GM12865 (cell line): ENCODE measurements around the gene E2F1.

ENCODE experiments used
- DNase-seq: peaks from one replicate; pipeline ENCODE4 v3.0.0; 2010; ENCODE audit warnings: low read depth
- H3K4me3 ChIP-seq: 2 replicates; pipeline ENCODE4 v1.5.1; 2011; ENCODE audit warnings: mild to moderate bottlenecking, low read depth, low read length, control low read depth
- CTCF ChIP-seq: IDR thresholded peaks from 2 replicates; pipeline ENCODE4 v1.5.1; 2011; ENCODE audit warnings: low read length, control low read depth, low read depth, inconsistent platforms; ENCODE audit not compliant: insufficient read depth; ENCODE audit errors: missing control alignments

Gene E2F1

GRCh38 chr20:33655164-33655563 lies 31.0 kb downstream of the E2F1 start:
- no peak overlapping the region for H3K4me3 ChIP-seq
- DNase-seq, result no peak
- no peak for TF ChIP-seq CTCF

GRCh38 chr20:33654680-33655161 lies 31.5 kb downstream of the E2F1 start:
- TF ChIP-seq CTCF, result no peak
- H3K4me3 ChIP-seq, result no peak overlapping the region
- DNase-seq, result no peak

GRCh38 chr20:33653900-33654596 lies 32.1 kb downstream of the E2F1 start:
- TF ChIP-seq CTCF, result no peak

GRCh38 chr20:33653218-33653899 lies 32.8 kb downstream of the E2F1 start:
- no peak overlapping the region for H3K4me3 ChIP-seq
- DNase-seq, result peak; percentile 78
- TF ChIP-seq CTCF, result peak; percentile 83

More at GRCh38 chr20:33653900-33654596, 32.1 kb downstream of the E2F1 start:
- no peak for DNase-seq
- no peak overlapping the region for H3K4me3 ChIP-seq

- no peak overlapping the region for H3K4me3 ChIP-seq
- no peak for DNase-seq
- TF ChIP-seq CTCF, result no peak
These were observed 34.6 kb downstream of the E2F1 start for GRCh38 chr20:33651562-33652048.

GRCh38 chr20:33650753-33651561 lies 35.2 kb downstream of the E2F1 start:
- H3K4me3 ChIP-seq, result no peak overlapping the region
- no peak for TF ChIP-seq CTCF
- no peak for DNase-seq
